OCI-M2 (cell line): ENCODE results near the gene TTC28.
"Not testable (repeated sequence)": the region's sequence is repeated elsewhere in the genome, so short reads cannot be mapped to it uniquely, and the experiment has no call there.

Source experiments
- DNase-seq: peaks from one replicate; lab custom pipeline; 2025; ENCODE audit not compliant: unreplicated experiment; lab: John Stamatoyannopoulos, UW

The TTC28 gene

GRCh38 chr22:28678170-28678569 is 1.5 kb downstream of the TTC28 start:
- not testable (repeated sequence) for DNase-seq

- DNase-seq: no peak
These were observed 5.5 kb downstream of the TTC28 start for GRCh38 chr22:28674121-28674563.

GRCh38 chr22:28670756-28671155 is 8.9 kb downstream of the TTC28 start:
- DNase-seq: no peak

- no peak for DNase-seq
These were observed 9.5 kb downstream of the TTC28 start for GRCh38 chr22:28670161-28670560.

- no peak for DNase-seq
These were observed 10.3 kb downstream of the TTC28 start for GRCh38 chr22:28669387-28669786.

GRCh38 chr22:28663569-28663942 is 16.1 kb downstream of the TTC28 start:
- not testable (repeated sequence) for DNase-seq

- no peak for DNase-seq
These were observed 21.2 kb downstream of the TTC28 start for GRCh38 chr22:28658448-28658847.

GRCh38 chr22:28656181-28656580 is 23.5 kb downstream of the TTC28 start:
- DNase-seq: no peak

- no peak for DNase-seq
These were observed 29.2 kb downstream of the TTC28 start for GRCh38 chr22:28650463-28650862.

GRCh38 chr22:28648792-28649191 is 30.8 kb downstream of the TTC28 start:
- no peak for DNase-seq

- DNase-seq: no peak
These were observed 32.4 kb downstream of the TTC28 start for GRCh38 chr22:28647216-28647615.

GRCh38 chr22:28639321-28639720 is 40.3 kb downstream of the TTC28 start:
- no peak for DNase-seq

- DNase-seq: no peak
These were observed 42.4 kb downstream of the TTC28 start for GRCh38 chr22:28637225-28637624.

- DNase-seq: no peak
These were observed 49.5 kb downstream of the TTC28 start for GRCh38 chr22:28630177-28630574.

- no peak for DNase-seq
These were observed 50.0 kb downstream of the TTC28 start for GRCh38 chr22:28629420-28630176.

- DNase-seq: no peak
These were observed 50.9 kb downstream of the TTC28 start for GRCh38 chr22:28628766-28629165.

GRCh38 chr22:28627791-28628190 is 51.8 kb downstream of the TTC28 start:
- DNase-seq: no peak

GRCh38 chr22:28620244-28620922 is 59.3 kb downstream of the TTC28 start:
- DNase-seq: no peak

- DNase-seq: no peak
These were observed 60.4 kb downstream of the TTC28 start for GRCh38 chr22:28619236-28619635.

- not testable (repeated sequence) for DNase-seq
These were observed 64.2 kb downstream of the TTC28 start for GRCh38 chr22:28615423-28615822.

- no peak for DNase-seq
These were observed 69.7 kb downstream of the TTC28 start for GRCh38 chr22:28609921-28610320.

GRCh38 chr22:28608546-28608945 is 71.1 kb downstream of the TTC28 start:
- DNase-seq: no peak

- no peak for DNase-seq
These were observed 71.8 kb downstream of the TTC28 start for GRCh38 chr22:28607795-28608194.
